CD4-positive, alpha-beta T cell treated with Interleukin-21 for 1 hour (primary cell): ENCODE results near the gene EGF.
"Not testable (repeated sequence)": the region's sequence is repeated elsewhere in the genome, so short reads cannot be mapped to it uniquely, and the experiment has no call there.

Experiments
- DNase-seq: peaks from one replicate; pipeline ENCODE4 v3.0.0-alpha.2; 2020

EGF gene

DNA sequence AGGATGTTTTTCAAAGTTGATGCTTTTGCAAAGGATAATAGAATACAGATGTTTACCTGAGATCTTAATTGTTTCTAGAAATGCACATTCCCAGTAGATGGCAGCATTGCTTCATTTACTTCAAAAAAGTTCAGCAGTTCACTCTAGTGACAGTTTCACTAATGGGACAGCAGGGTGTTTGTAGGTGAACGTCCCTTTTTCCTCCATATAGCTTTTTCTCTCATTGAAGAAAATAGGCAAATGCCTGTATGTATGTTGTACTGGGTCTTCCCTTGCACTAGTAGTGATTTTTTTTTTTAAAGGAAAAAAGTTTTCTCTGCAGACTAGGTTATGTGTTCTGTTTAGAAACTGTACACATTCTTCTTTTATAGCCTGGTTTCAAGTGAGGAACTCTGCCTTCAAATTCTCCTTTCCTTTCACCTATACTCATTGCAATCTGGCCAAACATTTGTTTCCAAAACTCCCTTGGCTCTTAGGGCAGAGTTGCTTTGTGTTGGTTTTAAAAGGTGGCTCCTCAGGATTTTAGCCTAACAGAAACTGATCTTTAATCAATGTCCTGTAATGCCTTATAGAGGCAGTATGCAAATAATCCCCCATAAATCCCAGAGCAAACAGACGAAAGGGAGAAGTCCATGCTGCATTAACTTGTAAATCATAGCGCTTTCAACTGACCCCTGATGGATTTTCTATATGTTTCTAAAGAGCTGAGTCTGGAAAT lies 86.3 kb downstream of the EGF start:
- DNase-seq, result peak; percentile 76

DNA sequence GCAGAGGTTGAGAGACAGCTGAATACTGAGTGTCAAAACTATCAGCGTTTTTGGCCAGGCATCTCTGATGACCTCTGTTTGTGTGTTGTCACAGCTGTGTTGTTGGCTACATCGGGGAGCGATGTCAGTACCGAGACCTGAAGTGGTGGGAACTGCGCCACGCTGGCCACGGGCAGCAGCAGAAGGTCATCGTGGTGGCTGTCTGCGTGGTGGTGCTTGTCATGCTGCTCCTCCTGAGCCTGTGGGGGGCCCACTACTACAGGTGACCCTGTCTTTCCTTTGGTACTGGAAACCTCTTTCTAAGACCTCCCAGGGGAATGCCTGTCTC lies 86.9 kb downstream of the EGF start:
- DNase-seq, result no peak

DNA sequence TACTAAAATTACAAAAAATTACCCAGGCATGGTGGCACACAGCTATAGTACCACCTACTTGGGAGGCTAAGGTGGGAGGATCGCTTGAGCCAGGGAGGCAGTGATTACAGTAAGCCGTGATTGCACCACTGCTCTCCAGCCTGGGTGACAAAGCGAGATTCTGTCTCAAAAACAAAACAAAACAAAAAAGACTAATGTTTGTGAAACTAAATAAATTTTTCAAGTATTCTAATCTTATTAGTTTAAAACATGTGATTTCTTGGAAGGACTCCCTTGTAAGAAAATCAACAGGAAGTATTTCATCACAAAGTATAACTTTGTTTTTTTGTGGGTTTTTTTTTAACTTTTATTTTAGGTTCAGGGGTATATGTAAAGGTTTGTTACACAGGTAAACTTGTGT lies 89.6 kb downstream of the EGF start:
- DNase-seq, result no peak

DNA sequence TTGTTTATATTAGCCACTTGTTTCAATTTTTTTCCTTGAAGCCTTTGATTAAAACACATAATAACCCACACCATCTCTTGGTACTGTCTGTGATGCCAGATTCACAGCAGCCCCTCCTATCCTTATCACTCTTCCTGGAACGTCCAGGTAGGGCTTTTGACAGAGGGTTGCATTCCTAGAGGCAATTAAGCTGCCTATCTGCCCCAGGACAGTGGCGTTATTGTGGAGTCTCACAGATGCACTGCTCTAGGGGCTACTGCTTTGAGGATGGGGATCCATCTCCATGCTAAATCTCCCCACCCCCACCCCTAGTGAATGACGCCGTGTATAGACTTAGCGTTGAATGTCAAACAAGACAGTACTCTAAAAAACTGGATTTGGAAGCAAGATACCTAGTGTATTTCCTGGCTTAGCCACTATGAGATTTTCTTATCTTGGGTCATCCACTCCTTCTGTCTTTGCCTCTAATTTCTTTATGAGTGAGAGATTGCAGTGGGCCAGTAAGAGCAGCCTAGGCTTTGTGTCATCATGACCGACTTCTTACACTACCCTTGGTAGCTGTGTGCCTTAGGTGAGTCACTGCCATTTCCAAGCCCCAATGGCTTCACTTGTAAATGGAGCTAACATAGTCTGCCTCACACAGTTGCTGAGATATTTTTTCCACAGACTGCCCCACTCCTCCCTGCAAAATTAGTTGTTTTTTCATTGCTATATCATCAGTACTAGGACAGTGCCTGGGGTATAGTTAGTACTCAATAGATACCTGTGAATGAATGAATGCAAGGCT lies 90.9 kb downstream of the EGF start:
- no peak for DNase-seq

DNA sequence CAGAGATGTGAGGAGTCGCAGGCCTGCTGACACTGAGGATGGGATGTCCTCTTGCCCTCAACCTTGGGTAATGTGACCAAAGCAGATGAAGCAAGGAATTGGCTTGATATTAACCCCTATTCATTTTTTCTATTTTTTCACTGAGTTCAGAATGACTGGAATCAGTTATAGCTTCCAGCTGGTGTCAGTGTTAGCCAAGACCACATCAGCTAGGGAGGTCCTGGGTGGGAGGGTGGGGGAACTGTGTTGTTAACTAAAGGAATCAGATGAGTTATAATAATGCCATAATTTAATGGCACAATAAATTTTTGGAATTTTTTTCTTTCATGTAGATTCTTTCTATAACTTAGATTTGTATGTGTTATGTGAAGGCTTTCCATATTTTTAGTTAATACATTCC lies 91.9 kb downstream of the EGF start:
- no peak for DNase-seq

DNA sequence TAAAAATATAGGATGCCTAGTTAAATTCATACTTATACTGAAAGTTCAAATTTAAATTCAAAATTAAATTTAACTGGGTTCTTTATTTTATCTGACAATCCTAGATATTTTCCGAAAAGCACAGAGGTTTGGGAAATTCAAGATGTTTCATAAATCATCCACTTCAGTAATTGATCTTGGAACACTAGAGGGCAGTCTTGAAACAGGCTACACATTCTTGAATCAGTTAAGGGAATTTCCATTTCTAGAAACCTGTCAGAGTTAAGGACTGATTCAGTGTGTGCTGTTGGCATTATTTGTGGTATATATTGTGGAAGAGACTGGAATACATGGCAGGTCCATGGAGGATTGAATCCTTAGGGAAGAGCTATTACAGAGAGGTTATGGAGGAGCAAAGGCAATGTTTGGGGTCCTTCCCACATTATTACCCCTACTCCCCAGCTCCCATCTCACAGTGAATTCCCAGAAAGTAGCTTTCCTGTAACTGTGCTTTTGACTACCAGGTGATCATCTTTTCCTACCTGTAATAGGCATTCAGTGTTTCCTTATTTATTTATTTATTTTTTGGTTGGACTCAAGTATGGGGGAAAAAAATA lies 92.9 kb downstream of the EGF start:
- peak; percentile 72 for DNase-seq

DNA sequence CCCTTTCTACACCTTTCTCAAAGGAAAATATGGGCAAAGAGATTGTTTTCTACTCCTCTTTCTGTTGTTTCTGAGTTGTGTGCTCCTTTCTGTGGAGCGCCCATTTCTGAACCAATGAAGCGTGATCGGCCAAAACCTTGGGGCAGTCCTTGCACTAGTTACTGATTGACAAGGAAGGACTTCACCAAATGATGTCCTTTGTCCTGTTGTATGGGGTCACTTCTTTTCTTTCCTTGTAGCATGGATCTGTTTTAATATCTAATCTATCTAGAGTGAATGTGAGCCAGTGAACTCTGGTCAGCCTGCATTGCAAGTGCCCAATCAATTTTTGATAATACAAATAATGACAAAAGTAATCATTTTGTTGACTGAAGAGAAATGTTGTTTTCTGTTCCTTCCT lies 94.5 kb downstream of the EGF start:
- no peak for DNase-seq

DNA sequence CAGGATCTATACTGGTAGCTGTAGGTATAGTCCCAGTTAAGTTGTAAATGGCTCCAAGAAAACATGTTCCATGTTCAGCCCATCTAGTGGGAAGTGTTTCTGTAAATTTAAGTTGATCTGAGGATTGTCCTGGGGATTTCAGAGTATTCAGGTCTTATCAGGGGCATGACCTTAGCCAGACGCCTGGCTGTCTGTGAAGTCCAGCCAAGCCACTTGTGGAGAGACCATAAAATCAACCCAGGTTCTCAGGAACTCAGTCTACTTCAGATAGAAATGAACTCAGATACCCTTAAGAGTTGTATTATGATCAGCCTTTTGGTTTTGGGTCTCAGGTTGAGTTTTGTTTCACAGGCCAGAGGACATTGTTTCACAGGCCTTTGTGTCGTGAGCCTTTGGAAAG lies 95.9 kb downstream of the EGF start:
- no peak for DNase-seq

DNA sequence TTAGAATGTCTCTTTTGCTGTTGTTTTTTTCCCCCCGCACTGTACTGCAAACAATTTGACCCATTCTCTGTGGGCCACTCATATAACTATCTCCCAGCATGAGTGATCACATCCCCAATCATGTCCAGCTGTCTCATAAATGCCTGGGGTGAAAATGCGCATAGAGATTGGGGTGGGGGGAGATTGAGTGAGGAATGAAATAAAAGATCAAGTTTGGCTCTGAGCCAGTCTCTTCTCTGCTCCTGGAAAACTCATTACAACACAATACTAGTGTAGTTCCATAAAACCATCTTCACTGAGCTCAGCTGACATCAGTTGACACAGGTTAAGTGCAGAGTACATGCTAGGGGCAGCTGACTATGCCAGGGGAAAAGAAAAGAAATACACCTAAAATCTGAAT lies 96.9 kb downstream of the EGF start:
- no peak for DNase-seq

DNA sequence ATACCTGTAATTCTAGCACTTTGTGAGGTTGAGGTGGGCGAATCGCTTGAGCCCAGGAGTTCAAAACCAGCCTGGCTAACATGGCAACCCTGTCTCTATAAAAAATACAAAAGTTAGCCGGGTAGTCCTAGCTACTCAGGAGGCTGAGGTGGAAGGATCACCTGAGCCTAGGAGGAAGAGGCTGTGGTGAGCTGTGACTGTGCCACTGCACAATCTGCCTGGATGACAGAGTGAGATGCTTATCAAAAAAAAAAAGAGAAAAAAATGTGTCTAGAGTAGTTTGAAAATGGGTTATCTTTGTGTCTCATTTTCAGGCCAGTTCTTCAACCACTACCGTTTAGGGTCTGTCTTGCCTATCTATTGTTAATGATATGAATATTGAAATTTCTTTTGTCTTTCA lies 98.1 kb downstream of the EGF start:
- DNase-seq, result no peak

DNA sequence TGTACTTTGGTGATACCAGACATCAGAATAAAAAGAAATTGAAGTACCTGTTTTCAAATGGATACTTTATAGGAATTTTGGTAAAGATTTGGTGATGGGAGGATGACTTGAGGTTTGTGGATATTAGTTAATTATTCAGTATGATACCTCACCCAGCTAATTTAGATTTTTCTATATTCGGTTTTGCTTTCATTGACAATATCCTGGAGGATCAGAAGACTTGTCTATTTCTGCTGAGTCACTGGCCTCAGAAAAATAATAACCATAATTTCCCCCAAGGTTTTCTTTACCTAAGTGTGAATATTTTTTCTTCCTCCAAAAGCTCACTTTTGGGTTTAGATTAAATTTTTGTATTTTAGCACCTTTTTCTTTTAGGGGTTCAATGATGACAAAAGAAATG lies 100.2 kb downstream of the EGF start:
- no peak for DNase-seq

DNA sequence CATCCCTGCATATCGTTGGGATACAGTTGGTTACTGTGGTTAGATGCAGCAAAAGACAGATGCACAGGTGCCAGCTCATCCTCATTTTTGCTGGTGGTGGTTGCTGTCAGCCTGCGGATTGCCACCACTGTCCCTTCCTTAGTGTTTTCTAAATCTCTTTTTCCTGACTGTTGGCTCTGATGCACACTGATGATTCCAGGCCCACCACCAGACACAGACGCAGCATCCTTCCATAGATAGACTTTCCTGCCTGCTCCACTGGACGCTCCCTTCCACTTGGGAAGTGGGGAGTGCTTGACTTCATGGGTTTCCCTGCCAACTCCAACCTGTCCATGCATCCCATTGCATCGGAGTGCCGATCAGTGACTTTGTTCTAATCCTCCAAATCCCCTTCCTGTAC lies 101.5 kb downstream of the EGF start:
- no peak for DNase-seq

DNA sequence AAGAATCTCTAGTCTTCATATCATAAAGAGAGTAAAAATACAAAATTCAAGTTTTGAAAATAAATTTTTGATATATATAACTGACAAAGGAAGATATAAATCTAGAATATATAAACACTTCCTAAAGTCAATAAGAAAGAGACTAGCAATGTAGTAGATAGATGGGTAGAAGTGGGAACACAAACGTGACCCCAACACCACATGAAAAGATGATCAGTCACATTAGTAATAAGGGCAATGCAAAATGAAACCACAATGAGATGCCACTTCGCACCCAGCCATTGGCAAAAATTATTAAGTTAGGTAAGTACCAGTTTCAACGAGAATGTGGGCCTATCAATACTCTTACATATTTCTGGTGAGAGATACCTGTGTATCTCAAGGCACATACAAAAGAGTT lies 106.5 kb downstream of the EGF start:
- DNase-seq, result no peak

DNA sequence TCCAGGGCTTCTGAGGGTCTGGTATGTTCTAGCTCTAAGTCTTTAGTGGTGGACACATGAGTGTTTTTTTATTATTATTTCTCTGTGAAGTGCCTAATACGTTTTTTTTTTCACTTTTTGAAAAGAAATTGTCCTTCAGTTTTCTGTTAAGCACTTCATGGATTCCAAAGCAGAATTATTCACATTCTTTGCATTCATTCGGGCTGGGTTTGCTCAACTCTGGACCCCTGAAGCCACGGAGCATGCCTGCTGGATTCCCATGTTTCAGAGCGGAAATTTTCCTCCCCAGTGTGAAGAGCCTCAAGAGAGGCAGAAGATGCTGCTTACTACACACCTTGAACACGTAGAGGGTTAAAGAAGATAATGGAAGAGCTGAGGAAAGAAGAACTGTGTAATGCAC lies 107.5 kb downstream of the EGF start:
- DNase-seq, result no peak

DNA sequence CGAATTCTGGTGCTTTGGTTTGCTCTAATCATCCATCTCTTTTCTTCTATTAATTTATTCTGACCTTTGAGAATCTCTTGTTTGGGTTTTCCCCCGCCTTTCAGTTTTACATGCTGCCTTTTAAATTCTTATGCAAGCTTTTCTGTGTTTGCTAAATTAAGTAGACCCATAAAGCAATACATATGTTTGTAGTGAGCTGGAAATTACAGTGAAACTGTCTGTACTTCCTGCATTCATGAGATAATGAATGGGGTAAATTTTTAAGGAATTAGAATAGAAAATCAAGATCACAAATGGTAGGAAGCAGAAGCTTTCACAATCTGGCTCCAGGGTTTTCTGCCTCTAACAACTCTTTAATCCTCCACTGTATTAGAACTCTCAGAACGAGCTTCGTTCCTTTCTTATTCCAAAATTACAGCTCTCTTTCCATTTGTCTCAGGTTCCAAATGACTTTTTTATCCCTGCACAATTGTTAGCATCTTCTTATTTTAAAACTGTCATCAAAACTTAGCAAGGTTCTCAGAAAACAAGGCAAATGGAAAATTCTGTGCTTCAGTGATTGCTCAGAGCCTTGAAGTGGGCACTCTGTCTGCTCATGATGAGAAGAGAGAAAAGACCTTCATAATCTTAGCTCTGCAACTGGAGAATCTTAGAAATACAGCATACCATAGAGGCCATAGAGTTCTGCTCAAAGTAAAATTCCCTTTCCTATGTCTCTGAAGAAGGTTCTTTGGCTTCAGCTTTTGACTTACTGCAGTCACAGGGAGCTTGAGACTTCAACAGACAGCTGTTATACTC lies 108.2 kb downstream of the EGF start:
- no peak for DNase-seq

DNA sequence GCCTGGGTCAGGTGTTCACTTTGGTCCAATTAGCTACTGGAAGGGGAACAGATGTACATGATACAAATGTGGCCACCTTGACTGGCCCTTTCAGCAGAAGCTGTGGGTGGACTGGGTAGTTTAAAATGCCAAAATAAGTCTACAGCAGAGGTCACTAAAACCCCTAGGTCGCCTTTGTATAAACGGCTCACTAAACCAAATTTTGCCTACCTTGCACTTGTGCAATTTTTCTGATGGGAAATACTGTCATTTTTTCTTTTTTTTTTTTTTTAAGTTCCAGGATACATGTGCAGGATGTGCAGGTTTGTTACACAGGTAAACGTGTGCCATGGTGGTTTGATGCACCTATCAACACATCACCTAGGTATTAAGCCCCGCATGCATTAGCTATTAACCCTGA lies 109.8 kb downstream of the EGF start:
- no peak for DNase-seq

DNA sequence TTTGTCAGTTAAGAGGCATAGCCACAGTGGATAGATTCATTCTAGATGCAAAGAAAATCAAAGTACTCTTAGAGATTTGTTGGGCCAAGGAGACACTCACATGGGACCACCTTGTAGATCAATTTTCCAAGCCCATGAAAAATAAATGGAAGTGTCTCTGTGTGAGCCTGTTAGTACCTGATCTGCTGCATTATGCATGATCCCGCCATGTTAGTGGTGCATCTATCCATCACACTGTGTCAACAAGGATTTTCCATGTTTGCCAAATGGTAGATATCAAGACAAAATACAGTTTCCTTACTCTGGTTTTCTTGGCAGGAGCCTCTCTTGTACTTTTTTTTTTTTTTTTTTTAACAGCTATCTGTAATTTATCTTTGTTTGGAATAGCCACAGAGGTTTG lies 112.4 kb downstream of the EGF start:
- DNase-seq, result no peak

DNA sequence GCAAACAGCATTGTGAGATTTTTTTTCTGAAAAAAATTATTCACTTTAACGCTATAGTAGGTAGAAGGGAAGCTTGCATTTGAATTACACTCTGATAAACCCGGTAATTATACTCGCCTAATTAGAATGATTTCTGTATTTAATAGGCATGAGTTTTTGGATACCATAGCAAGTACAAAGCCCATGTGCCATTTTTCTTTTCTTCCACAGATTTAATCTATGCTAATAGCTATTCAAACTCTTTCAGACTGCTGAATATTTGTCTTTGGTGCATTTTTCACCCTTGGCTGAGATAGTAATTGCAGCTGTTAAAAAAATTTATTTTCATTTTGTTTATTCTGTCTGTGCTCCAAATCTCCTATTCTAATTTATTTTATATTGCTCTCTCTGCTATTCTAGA lies 113.0 kb downstream of the EGF start:
- DNase-seq, result no peak

DNA sequence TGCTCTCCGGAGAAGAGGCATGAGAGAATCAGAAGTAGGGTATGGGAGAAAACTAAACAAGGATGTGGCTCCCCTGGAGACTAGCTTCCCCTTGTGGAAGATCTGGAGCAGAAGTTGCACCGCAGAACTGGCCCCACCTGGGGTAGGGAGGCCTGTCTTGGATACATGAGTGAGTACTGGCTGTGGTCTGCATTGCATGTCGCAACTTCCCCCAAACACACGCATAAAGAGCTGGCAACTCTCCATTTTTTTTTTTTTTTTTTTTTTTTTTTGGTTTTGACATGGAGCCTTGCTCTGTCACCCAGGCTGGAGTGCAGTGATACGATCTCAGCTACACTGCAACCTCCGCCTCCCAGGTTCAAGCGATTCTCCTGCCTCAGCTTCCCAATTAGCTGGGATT lies 119.9 kb downstream of the EGF start:
- no peak for DNase-seq

DNA sequence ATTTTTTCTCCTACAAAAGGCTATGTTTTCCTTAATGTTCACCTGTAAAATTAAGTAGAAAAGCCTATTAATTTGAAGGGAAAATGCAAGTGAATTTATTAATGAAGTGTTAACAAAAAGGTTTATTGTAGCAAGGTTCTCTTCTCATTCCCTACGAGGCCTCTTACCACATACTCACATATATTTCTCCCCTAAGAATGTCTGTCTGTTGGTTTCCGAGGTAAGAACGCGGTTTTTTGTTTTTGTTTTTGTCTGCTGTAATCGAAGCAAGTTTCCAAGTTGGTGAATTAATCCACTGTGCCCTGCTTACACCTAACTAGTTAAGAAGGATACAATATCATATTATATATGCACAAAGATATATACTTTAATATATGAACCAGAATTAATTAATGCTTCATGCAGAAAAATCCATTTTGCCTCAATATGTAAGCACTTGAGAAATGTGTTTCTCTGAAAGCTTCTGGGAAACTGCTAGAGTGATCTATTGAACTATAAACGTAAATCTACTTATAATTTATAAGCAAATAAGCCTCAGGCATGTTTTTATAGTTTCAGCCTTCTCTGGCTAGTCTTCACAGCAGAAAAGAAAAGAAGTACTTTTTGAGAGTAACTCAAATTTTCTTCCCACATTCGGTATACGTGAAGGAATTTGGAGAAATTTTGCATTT lies 120.8 kb downstream of the EGF start:
- DNase-seq, result no peak

DNA sequence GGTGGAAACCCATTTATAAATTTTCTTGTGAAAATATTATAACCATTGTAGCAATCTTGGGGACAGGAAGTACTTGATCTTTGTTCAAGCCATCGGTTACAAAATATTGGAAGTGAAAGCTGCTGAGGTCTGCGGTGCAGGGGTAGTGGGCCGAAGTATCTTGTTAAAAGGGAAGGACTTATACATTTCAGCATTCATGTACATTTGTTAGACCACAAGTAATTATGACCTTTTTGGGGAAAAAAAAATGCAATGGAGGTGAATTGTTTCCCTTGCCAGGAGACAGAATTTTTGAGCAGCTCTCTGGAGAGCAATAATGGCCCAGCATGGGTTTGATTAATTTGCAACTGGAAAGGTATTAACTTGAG lies 121.3 kb downstream of the EGF start:
- DNase-seq, result no peak

DNA sequence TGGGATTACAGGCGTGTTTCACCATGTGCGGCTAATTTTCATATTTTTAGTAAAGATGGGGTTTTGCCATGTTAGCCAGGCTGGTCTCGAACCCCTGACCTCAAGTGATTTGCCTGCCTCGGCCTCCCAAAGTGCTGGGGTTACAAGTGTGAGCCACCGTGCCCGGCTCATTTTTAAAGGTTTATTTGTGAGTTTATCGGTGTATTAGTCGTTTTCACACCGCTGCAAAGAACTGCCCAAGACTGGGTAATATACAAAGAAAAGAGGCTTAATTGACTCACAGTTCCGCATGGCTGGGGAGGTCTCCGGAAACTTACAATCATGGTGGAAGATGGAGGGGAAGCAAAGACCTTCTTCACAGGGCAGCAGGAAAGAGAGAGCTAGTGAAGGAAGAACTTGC lies 126.5 kb downstream of the EGF start:
- DNase-seq, result not testable (repeated sequence)

DNA sequence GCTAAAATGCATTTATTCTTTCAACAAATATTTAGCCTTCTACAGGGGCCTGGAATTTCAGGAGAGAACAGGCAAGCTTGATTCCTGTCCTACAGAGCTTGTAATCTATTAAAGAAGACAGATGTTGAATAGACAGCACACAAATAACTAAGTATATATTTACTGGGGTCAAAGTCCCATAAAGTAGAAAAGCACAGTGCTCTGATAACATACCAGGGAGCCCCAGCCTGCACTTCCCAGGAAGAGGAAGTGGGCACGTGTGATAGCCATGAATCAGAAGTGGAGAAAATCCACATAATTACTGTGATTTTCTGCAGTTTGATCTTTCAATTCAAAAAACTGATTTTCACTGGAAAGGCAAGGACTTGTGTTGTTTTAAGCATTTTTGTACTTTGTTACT lies 129.1 kb downstream of the EGF start:
- no peak for DNase-seq
